Stomach (tissue), 9 donors: ENCODE results near the gene ADAM19. TPM values are rescaled to one million over a fixed set of nuclear protein-coding genes. Genes with fewer than 3 reads are reported as not detected.

Source experiments
- DNase-seq, 2 donors: peaks; one replicate each; pipeline versions ENCODE4 v3.0.0 to v3.0.0-alpha.2; 2013 to 2019
- H3K27ac ChIP-seq, 5 donors: fragments of 200-600 bp in 4 of 5; sonication (generic) in 4 of 5; one replicate each; pipeline ENCODE4 v1.5.1; 2013 to 2019; ENCODE audit warnings: mild to moderate bottlenecking in 1 of 5, moderate library complexity in 1 of 5
- H3K27me3 ChIP-seq, 3 donors: fragments of 200-600 bp; sonication (generic); one replicate each; pipeline ENCODE4 v1.5.1; 2017 to 2019; ENCODE audit warnings: mixed run types in 1 of 3
- H3K36me3 ChIP-seq, 4 donors: fragments of 200-600 bp; sonication (generic); 1 replicate in 3 of 4; 2 replicates in 1 of 4; pipeline ENCODE4 v1.5.1; 2016 to 2019
- H3K4me1 ChIP-seq, 4 donors: fragments of 200-600 bp; sonication (generic); one replicate each; pipeline ENCODE4 v1.5.1; 2016 to 2019
- H3K4me3 ChIP-seq, 4 donors: fragments of 200-600 bp; sonication (generic) in 3 of 4; one replicate each; pipeline ENCODE4 v1.5.1; 2016 to 2019; ENCODE audit warnings: mild to moderate bottlenecking in 1 of 4
- H3K9me3 ChIP-seq, 4 donors: fragments of 200-600 bp; sonication (generic); one replicate each; pipeline ENCODE4 v1.5.1; 2016 to 2019
- EP300 ChIP-seq: sonication (generic); formaldehyde crosslinking; IDR thresholded peaks from one replicate; pipeline ENCODE4 v1.6.1; 2017; ENCODE audit warnings: antibody characterized with exemption
- POLR2A ChIP-seq, 4 donors: fragments of 450-650 bp; IDR thresholded peaks; one replicate each; pipeline ENCODE4 v1.6.1; 2016; ENCODE audit warnings: antibody characterized with exemption in 4 of 4, control low read depth in 2 of 4, mild to moderate bottlenecking in 1 of 4, moderate library complexity in 1 of 4
- POLR2AphosphoS5 ChIP-seq, 3 donors: sonication (generic); formaldehyde crosslinking; IDR thresholded peaks; one replicate each; pipeline ENCODE4 v1.6.1; 2016; ENCODE audit warnings: antibody characterized with exemption in 3 of 3
- WGBS, 5 donors: extraction: QIAGEN DNeasy Blood & Tissue Kit in 3 of 5; methylation state at CpG; one replicate each; pipeline versions ENCODE4 v1.1.5 to v1.1.7; 2013 to 2018; 5-methylcytosine and 5-hydroxymethylcytosine counted together
- intact Hi-C: fragments of 100-400 bp; cut with DNase I; formaldehyde crosslinking; loops from one replicate; pipeline ENCODE4 v1.15.1; 2023; ENCODE audit warnings: low total_unique reads
- polyA plus RNA-seq, 3 donors: library from polyadenylated mRNA; stranded (reverse); fragments of 200-250 nt; gene quantifications; one replicate each; pipeline ENCODE4 v1.2.3, GENCODE V29; 2013
- total RNA-seq, 5 donors: library from RNA; depleted of rRNA; stranded (reverse); fragments of >200 nt; gene quantifications; one replicate each; pipeline versions ENCODE4 v1.1.0 to v1.2.3, GENCODE V29; 2014 to 2016
- TF ChIP-seq, protein P1 (sequence below), 7 experiments: fragments of 450-650 bp in 4 of 7; fragments of 200-600 bp in 3 of 7; sonication (generic) in 3 of 7; IDR thresholded peaks; one replicate each; pipeline ENCODE4 v1.5.1; 2016 to 2019; ENCODE audit warnings: antibody characterized with exemption in 7 of 7, control low read depth in 2 of 7, mild to moderate bottlenecking in 1 of 7
- donor health status: healthy with polysubstance abuse.
- donor health status: Bipolar disorder and iron deficiency.
- donor health status: healthy.

Gene ADAM19
- total and polyA plus RNA-seq, 8 donors: 1.2 to 42.8 (median 6.4) TPM

DNA sequence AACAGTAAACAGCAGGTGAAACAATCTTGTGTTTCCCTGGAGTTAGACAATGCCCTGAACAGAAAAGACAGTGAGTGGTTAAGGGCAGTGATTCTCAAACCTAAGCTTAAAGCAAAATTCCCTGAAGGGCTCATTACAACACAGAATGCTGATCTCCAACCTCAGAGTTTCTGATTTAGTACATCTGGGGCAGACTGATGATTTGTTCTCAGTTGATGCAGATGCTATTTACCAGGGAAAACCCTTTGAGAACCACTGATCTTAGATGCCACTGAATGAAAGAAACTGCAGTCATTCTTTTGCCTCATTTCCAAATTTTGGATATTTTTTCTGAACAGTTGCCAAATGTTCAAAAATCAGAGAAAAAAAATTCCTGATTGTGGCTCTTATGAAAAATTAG, 18.7 kb upstream of the ADAM19 start:
- Histone ChIP-seq H3K4me1 (peaks cover 0 to 5% (median 2%) of the 10 kb centered on the region in 4 donors), H3K4me3 (no peak overlapping the region), H3K27ac (no peak overlapping the region), H3K27me3 (no peaks in the 10 kb centered on the region), H3K36me3 (no peaks in the 10 kb centered on the region), H3K9me3 (no peaks in the 10 kb centered on the region)
- intact Hi-C loops: no loop called here
- TF ChIP-seq POLR2A (IDR thresholded peaks at IDR 0.05) (no peak), EP300 (no peak), POLR2AphosphoS5 (IDR thresholded peaks at IDR 0.05) (no peak)
- TF ChIP-seq, protein P1, sequence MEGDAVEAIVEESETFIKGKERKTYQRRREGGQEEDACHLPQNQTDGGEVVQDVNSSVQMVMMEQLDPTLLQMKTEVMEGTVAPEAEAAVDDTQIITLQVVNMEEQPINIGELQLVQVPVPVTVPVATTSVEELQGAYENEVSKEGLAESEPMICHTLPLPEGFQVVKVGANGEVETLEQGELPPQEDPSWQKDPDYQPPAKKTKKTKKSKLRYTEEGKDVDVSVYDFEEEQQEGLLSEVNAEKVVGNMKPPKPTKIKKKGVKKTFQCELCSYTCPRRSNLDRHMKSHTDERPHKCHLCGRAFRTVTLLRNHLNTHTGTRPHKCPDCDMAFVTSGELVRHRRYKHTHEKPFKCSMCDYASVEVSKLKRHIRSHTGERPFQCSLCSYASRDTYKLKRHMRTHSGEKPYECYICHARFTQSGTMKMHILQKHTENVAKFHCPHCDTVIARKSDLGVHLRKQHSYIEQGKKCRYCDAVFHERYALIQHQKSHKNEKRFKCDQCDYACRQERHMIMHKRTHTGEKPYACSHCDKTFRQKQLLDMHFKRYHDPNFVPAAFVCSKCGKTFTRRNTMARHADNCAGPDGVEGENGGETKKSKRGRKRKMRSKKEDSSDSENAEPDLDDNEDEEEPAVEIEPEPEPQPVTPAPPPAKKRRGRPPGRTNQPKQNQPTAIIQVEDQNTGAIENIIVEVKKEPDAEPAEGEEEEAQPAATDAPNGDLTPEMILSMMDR (IDR thresholded peaks at IDR 0.05): no peak
- DNase-seq: no peak

DNA sequence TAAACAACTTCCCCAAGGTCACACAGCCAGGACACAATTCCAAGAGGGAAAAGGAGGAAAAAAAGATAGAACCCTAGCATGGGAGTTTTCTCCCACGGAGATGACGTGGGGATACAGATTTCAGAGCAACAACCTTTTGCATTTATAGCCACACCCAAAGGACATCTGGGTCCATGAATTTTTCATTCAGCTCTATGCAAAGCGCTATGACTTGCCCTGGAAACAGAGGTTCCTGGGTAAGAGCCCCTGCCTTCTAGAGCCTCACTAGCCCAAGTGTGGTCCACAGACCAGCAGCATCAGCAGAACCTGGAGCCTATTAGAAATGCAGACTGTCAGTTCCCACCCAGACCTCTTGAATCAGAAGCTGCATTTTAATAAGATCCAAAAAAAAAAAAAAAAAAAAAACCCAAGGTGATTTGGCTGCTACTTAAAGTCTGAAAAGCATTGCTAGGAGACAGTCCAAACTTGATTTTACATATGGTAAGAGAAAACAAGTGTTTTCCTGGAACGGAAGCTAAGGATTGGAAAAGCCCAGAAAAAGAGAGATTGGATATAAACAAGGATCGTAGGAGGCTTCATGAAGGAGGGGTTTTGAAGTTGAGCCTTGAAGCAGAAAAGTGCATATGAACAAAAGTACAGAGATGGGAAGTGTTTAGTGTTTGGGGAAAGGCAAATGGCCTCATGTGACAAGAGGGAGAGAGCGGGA, 17.6 kb upstream of the ADAM19 start:
- H3K36me3 ChIP-seq: no peaks in the 10 kb centered on the region
- peak overlapping the region in 1 of 5 donors; percentile 27 for H3K27ac ChIP-seq
- no peak for DNase-seq
- intact Hi-C loops: no loop called here
- WGBS, 5 donors: 72 to 83% (median 78%) methylated on average over 6 of the region's 6 CpGs
- H3K4me3 ChIP-seq: no peak overlapping the region
- H3K4me1 ChIP-seq: peaks cover 0 to 5% (median 2%) of the 10 kb centered on the region in 4 donors
- H3K27me3 ChIP-seq: no peaks in the 10 kb centered on the region
- no peaks in the 10 kb centered on the region for H3K9me3 ChIP-seq
- TF ChIP-seq, protein P1 (IDR thresholded peaks at IDR 0.05): no peak
- TF ChIP-seq POLR2AphosphoS5 (IDR thresholded peaks at IDR 0.05) (no peak), POLR2A (IDR thresholded peaks at IDR 0.05) (no peak), EP300 (no peak)

DNA sequence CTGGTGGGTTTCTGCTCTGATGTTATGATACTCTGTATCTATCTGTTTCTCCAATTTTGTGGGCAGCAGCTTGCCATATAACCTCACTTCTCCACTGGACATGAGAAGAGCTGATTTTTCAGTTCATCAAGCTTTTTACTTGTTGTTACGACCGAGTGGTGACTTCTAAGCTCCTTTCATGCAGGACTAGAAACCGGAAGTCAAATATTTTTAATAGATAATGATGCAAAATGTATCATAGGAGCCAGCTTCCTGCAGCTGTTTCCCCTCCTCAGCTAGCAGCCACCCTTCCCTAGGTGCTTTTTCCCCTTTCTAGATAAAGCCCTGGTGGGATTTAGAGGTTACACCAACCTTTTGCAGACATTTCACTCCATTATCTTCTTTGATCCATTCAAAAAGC, 17.0 kb upstream of the ADAM19 start:
- DNase-seq: no peak
- 32 to 46% (median 35%) methylated on average over 3 of the region's 3 CpGs for WGBS, 5 donors
- H3K27ac ChIP-seq: peak overlapping the region in 1 of 5 donors; percentile 27
- H3K9me3 ChIP-seq: no peaks in the 10 kb centered on the region
- intact Hi-C loops: no loop called here
- H3K4me1 ChIP-seq: peaks cover 0 to 5% (median 2%) of the 10 kb centered on the region in 4 donors
- TF ChIP-seq EP300 (no peak), POLR2AphosphoS5 (IDR thresholded peaks at IDR 0.05) (no peak), POLR2A (IDR thresholded peaks at IDR 0.05) (no peak)
- TF ChIP-seq, protein P1 (IDR thresholded peaks at IDR 0.05): no peak
- no peaks in the 10 kb centered on the region for H3K27me3 ChIP-seq
- no peaks in the 10 kb centered on the region for H3K36me3 ChIP-seq
- H3K4me3 ChIP-seq: no peak overlapping the region

DNA sequence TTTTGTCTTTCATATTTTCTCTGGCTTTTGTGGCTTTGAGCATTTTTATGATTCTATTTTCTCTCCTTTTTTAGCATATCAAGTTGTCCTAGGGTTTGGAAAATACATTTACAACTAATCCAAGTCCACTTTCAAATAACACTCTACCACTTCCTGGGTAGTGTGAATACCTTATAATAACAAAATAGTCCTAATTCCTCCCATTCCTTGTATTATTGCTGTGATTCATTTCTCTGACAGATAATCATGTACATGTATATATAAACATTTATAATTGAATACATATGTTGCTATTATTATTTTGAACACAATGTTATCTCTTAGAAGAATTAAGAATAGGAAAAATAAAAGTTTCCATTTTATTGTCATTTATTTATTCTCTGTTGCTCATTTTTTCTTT, 14.9 kb upstream of the ADAM19 start:
- TF ChIP-seq, protein P1 (IDR thresholded peaks at IDR 0.05): no peak
- TF ChIP-seq POLR2AphosphoS5 (IDR thresholded peaks at IDR 0.05) (no peak), EP300 (no peak), POLR2A (IDR thresholded peaks at IDR 0.05) (no peak)
- H3K36me3 ChIP-seq: no peaks in the 10 kb centered on the region
- no peak for DNase-seq
- H3K27me3 ChIP-seq: no peaks in the 10 kb centered on the region
- intact Hi-C loops: no loop called here
- peaks cover 0 to 5% (median 2%) of the 10 kb centered on the region in 4 donors for H3K4me1 ChIP-seq
- no peak overlapping the region for H3K27ac ChIP-seq
- H3K9me3 ChIP-seq: no peaks in the 10 kb centered on the region
- no peak overlapping the region for H3K4me3 ChIP-seq
